Measurements from ENCODE around the gene TRIP12.
"Not testable (repeated sequence)": the region's sequence is repeated elsewhere in the genome, so short reads cannot be mapped to it uniquely, and the experiment has no call there.

TRIP12 gene

DNA sequence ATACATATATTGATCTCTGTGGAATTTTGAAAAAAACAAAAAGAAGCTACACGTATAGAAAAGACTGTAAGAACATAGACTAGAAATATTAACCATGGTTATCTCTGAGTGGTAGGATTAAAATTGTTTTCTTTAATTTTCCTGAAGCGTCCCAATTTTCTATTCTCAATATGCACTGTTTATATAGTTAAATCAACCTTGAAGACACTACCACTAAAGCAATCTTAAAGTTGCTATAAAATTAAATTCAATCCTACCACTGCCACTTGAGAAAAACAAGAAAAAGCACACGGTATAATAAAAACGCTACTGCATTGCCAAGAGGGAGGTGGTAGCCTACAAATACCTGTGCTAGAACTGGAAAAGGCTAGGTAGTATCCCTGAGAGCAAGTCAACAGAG is 47.2 kb downstream of the TRIP12 start:
- DNase-seq (ENCODE audit: low read depth), result no peak

DNA sequence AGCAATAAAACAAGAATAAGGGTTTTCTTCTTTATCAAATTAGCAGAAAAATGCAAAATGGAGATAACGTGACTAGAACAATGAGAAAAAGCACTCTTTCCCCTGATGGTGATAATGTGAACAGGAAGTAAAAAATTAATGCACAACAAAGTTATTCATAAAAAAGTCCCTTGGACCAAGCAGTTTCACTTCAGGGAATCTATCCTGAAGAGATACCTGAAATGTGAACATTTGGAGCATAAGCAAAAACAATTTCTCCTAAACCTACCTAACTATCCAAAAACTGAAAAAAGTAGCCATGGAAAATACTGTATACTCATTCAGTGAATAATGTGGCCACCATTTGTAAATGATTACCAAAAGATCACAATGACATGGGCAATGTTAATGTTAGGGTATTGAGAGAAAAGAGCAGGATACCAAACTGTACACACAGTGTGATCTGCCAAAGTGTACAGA is 48.7 kb downstream of the TRIP12 start:
- DNase-seq (ENCODE audit: low read depth), result no peak

GRCh38 chr2:229870903-229871656 is 50.7 kb downstream of the TRIP12 start:
- DNase-seq (ENCODE audit: low read depth), result no peak

- no peak for DNase-seq (ENCODE audit: low read depth)
Measured at GRCh38 chr2:229869226-229869625, 52.6 kb downstream of the TRIP12 start.

DNA sequence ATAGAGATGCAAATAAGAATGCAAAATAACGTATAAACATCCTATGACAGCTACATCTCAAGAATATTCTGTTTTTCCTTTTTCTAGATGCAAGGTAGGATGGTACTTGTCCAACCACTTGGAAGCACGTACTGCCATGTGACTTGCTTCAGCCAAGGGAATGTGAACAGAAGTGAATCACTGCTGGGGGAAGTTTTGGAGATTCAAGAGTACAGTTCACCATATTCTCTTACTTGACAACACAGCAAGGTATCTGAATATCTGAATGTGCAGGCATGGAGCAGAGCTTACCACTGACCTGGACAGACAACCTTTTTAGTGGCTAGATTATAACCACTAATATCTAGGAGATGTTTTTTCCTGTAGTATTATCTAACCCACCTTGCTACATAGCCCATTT is 53.0 kb downstream of the TRIP12 start:
- DNase-seq (ENCODE audit: low read depth), result no peak

DNA sequence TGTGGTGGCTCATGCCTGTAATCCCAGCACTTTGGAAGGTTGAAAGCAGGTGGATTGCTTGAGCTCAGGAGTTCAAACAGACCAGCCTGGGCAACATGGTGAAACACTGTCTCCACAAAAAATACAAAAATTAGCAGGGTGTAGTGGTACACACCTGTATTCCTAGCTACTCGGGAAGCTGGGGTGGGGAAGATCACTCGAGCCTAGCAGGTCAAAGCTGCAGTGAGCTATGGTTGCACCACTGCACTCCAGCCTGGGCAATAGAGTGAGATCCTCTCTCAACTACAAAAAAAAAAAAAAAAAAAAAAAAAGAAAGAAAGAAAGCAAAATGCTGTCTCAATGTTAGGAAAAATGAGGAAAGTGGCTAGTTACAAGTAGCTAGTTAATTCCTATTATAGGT is 56.8 kb downstream of the TRIP12 start:
- no peak for DNase-seq (ENCODE audit: low read depth)

DNA sequence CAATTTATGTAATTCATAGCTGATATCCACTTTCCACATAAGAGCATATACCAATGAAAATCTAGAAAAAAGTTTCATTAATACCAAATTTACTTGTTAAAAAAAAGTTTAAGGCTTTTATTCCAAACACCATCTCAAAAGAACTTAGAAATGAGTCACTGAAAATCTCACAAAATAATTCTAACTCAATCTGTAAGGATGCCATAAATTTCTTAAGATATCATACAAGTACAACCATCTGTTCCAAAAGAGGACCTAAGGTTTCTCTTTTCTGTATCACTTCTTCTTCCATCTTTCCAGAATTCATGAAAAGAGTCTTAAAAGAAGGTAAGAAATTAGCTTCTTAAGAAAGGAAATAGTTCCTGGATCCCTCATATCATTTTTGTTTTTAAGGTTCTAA is 60.4 kb downstream of the TRIP12 start:
- DNase-seq (ENCODE audit: low read depth), result no peak

GRCh38 chr2:229860334-229860733 is 61.5 kb downstream of the TRIP12 start:
- DNase-seq (ENCODE audit: low read depth), result no peak

- no peak for DNase-seq (ENCODE audit: low read depth)
Measured at GRCh38 chr2:229858351-229858750, 63.5 kb downstream of the TRIP12 start.

GRCh38 chr2:229857634-229858033 is 64.2 kb downstream of the TRIP12 start:
- no peak for DNase-seq (ENCODE audit: low read depth)

- DNase-seq (ENCODE audit: low read depth), result no peak
Measured at GRCh38 chr2:229856413-229856812, 65.4 kb downstream of the TRIP12 start.

GRCh38 chr2:229855116-229855515 is 66.7 kb downstream of the TRIP12 start:
- DNase-seq (ENCODE audit: low read depth), result no peak

GRCh38 chr2:229852565-229852964 is 69.2 kb downstream of the TRIP12 start:
- no peak for DNase-seq (ENCODE audit: low read depth)

GRCh38 chr2:229851870-229852269 is 69.9 kb downstream of the TRIP12 start:
- no peak for DNase-seq (ENCODE audit: low read depth)

GRCh38 chr2:229850355-229851275 is 71.2 kb downstream of the TRIP12 start:
- not testable (repeated sequence) for DNase-seq (ENCODE audit: low read depth)

- no peak for DNase-seq (ENCODE audit: low read depth)
Measured at GRCh38 chr2:229849073-229849472, 72.7 kb downstream of the TRIP12 start.

GRCh38 chr2:229843613-229844012 is 78.2 kb downstream of the TRIP12 start:
- DNase-seq (ENCODE audit: low read depth), result no peak

- no peak for DNase-seq (ENCODE audit: low read depth)
Measured at GRCh38 chr2:229838729-229839128, 83.1 kb downstream of the TRIP12 start.

DNA sequence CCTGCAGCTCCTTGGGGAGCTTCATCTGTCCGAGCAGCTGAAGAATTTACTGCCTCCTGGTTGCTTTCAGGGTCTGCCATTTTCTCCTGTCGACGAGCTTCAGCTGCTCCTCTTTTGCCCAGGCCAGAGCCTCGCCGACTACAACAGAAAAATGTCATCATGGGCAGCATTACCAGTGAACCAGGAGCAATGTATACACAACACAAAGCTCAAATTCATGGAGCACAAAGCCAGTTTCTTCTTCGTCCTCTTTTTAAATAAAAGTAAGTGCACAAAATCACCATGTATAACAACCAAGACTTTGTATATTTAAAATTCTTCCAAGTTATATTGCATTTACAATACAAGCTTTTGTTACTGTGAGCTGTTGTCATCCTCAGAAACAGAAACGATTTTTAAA is 85.0 kb downstream of the TRIP12 start:
- no peak for DNase-seq (ENCODE audit: low read depth)

DNA sequence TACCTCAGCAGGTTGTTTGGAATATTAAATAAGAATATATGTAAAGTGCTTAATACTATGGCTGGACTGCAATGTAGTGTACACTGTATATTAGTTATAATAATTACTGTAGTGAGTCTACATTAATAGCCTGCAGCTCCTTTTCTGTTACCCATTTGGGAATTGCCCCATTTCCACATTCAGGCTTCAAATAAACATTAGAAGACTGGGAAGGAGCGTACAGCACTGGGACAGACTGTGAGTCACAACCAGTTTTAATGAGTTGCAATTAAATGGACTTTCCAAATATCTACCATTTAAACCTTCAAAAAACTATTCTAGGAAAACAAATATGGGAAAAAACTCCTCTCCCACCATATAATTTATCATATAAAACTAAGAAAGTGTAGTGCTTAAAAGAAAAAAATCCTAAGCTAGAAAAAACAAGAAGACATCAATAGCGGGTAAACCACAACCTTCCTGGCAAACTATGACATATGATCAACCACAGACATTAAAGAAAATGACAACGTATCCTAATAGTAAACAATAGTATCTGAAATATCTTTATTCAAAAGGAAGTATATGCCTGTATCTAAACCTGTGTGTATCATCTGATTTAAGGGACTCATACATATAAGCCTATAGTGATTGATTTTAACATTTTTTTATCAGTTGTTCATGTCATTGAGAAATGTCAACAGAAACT is 86.1 kb downstream of the TRIP12 start:
- peak; percentile 52 for DNase-seq (ENCODE audit: low read depth)

- DNase-seq (ENCODE audit: low read depth), result not testable (repeated sequence)
Measured at GRCh38 chr2:229834368-229834767, 87.4 kb downstream of the TRIP12 start.

- DNase-seq (ENCODE audit: low read depth), result no peak
Measured at GRCh38 chr2:229832510-229832898, 89.3 kb downstream of the TRIP12 start.

Measured in GM04504 (cell line).